HG02852 (cell line): Measurements from ENCODE around the gene FAR2.
"Not testable (repeated sequence)": the region's sequence is repeated elsewhere in the genome, so short reads cannot be mapped to it uniquely, and the experiment has no call there.

ENCODE experiments used
- ATAC-seq: cut with Tn5 transposase; IDR thresholded peaks from one replicate; pipeline ENCODE4 v1.9.1; 2021; ENCODE audit warnings: mild to moderate bottlenecking, moderate library complexity; ENCODE audit not compliant: unreplicated experiment

Gene FAR2

DNA sequence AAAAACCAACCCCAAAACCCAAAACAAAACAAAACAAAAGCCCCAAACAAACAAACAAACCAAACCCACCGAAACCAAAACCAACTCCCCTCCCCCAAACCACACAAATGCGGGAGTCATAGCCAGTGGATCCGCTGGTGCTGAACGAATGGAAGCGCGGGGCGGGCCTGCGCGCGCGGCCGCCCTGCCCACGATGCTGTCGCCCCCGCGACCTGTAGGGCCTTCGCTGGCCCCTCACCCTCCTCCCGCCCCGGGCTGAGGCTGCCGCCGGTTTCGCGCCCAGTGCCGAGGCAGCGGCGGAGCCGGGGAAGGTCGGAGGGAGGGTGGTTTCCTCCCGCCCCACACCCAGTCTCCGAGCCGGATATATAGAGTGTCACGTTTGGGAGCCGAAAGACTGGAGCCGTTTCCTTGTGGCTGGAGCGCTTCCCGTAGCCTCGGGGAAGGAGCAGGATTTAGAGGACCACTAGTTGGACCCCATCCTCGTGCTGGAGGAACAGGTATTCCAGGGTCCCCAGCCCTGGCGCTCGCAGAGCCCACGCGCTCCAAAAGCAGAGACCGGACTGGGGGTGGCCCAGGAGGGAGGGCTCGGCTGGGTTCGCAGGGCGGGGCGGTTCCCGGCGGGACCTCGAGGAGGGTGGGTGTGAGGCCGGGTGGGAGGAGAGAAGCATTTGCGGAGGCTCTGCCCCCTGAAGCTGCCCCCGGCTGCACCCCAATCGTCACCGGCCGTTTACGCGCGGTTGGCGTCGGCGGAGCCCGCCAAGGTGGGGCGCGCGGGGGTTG is at the start of gene FAR2:
TSS of gene FAR2 (plus strand) at position 368 of the 780 bp plus-strand sequence. CDS start 121,172 bp downstream, outside the sequence.
- peak; percentile 42 for ATAC-seq

- no peak for ATAC-seq
These were observed 46.3 kb upstream of the FAR2 start for GRCh38 chr12:29102741-29103140.

GRCh38 chr12:29103539-29103974 is 45.5 kb upstream of the FAR2 start:
- ATAC-seq, result peak; percentile 98

- no peak for ATAC-seq
These were observed 44.6 kb upstream of the FAR2 start for GRCh38 chr12:29104516-29104915.

- ATAC-seq, result peak; percentile 61
These were observed 38.3 kb upstream of the FAR2 start for GRCh38 chr12:29110506-29111442.

GRCh38 chr12:29113101-29113500 is 36.0 kb upstream of the FAR2 start:
- ATAC-seq, result no peak

DNA sequence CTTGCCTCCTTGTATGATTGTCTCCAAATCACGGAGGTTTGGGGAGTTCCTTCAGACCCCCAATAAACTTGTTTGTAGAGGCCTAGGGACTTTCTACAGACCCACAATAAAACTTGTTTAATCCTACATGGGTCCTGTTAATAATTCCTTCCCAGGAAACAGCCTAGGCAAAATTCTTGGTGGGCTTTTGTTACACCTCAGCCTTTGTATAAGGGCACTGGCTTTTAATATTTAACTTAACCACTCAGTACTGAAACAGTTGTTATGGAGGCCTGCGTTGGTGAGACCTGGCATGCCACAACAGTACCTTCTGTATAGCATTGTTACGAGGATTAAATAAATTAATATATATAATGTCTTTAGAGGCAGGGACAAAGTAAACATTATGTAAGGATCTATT is 32.7 kb upstream of the FAR2 start:
- no peak for ATAC-seq

DNA sequence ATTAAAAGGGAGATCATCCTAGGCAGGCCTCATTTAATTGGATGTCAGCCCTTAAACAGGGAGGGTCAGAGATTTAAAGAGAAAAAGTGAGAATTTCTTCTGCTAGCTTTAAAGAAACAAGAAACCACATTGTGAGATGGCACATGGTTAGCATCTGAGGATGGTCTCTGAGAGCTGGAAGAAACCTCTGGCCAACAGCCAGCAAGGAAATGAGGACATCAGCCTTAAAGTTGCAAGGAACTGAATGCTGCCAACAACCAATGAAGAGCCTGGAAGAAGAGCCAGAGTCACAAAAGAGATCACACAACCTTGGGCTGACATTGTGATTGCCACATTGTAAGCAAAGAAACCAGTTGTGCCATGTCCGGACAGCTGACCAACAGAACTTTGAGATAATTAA is 17.5 kb upstream of the FAR2 start:
- ATAC-seq, result no peak

DNA sequence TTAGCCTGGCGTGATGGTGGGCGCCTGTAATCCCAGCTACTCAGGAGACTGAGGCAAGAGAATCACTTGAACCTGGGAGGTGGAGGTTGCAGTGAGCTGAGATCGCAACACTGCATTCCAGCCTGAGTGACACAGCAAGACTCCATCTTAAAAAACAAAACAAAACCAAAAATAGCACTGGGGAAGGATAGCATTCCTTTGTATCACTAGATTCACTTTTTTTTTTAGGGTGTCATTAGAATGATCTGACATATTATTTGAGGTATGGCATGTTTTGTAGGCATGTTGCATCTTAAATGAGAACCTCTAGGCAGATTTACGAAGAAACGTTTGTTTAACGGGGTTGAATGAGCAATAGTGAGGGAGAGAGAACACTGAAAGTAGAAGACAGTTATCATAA is 16.8 kb upstream of the FAR2 start:
- no peak for ATAC-seq

DNA sequence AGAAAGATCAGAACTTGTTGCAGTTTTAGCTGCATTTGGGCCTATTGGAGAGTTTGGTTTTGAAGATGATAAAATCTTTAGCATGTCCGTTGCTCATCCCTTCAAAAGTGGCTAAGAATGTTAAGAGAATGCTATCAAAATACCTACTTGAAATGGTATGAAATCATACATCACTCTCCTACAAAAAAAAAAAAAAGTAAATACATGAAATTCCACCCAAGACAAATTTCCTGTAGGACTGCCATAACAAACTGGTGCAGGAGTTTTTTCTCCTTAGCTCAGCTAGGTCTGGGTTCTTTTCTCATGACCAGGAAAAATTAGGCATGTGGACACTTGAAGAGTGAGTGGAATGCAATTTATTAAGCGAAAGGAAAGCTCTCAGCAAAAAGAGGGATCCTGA is 15.9 kb upstream of the FAR2 start:
- ATAC-seq, result no peak

GRCh38 chr12:29133680-29134079 is 15.4 kb upstream of the FAR2 start:
- ATAC-seq, result no peak

DNA sequence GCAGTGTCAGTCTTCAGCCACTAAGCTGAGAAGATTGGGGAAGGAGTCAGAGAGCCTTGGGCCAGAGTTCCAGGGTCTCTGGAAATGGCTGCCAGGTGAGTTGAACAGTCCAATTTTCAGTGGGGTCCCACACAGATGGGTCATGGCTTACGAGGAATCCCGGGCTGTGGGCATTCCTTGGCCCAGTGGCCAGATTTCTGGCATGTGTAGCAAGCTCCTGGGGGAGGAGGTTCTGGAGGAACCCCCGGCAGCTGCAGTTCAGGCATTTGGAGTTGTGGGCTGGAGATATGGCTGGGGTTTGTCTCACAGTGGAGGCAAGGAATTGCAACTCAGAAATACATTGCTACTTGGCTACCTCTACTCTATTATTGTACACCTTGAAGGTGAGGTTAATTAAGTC is 10.8 kb upstream of the FAR2 start:
- ATAC-seq, result not testable (repeated sequence)

GRCh38 chr12:29138855-29139254 is 10.2 kb upstream of the FAR2 start:
- not testable (repeated sequence) for ATAC-seq

GRCh38 chr12:29145372-29146170 is 3.5 kb upstream of the FAR2 start:
- no peak for ATAC-seq

DNA sequence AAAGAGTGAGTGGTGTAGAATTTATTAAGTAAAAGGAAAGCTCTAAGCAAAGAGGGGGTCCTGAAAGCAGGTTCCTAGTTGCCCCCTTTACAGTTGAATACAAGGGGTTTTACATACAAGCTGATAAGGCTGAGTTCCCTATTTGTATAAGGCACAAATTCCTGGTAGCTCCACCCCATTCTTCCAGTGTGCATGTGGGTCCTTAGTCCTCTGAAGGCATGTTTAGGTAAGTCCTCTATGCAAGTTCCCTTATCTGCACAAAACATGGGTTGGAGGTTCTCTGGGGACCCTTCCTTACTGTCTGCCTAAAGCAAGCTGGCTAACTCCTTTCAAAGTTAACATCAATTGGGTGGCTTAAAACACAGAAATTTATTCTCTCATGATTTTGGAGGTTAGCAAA is 2.9 kb upstream of the FAR2 start:
- no peak for ATAC-seq

- ATAC-seq, result no peak
These were observed 1.1 kb upstream of the FAR2 start for GRCh38 chr12:29147731-29148595.

- peak; percentile 22 for ATAC-seq
These were observed 525 bp upstream of the FAR2 start for GRCh38 chr12:29148596-29148910.

- peak; percentile 1 for ATAC-seq
These were observed 708 bp downstream of the FAR2 start for GRCh38 chr12:29149691-29150281.

- no peak for ATAC-seq
These were observed 1.4 kb downstream of the FAR2 start for GRCh38 chr12:29150462-29150861.
